OCI-LY7 (cell line): ENCODE results near the gene ERN2. TPM values are rescaled to one million over a fixed set of nuclear protein-coding genes. Genes with fewer than 3 reads are reported as not detected.

Experiments used
- BruUV-seq: library from RNA; stranded (reverse); fragments of 400-500 nt; replicated peaks from 2 replicates; lab custom pipeline; 2021; lab: Mats Ljungman, UMichigan
- CTCF ChIA-PET: fragments of 300-600 bp; sonication (Branson Sonifier 250); formaldehyde crosslinking; loops from one replicate; lab custom pipeline; 2022; ENCODE audit warnings: antibody characterized with exemption; ENCODE audit not compliant: unreplicated experiment; lab: Charles Lee
- POLR2A ChIA-PET: fragments of 300-600 bp; sonication (Branson Sonifier 250); formaldehyde crosslinking; loops from one replicate; lab custom pipeline; 2022; ENCODE audit warnings: antibody characterized with exemption; lab: Charles Lee
- DNase-seq: peaks from one replicate; pipeline ENCODE4 v3.0.0-alpha.2; 2015; ENCODE audit warnings: low spot score
- H2AFZ ChIP-seq: fragments of 200-600 bp; sonication (generic), shearing (Covaris generic); 2 replicates; pipeline ENCODE4 v1.6.1; 2014; ENCODE audit warnings: mild to moderate bottlenecking, antibody characterized with exemption, low read length, moderate library complexity
- H3K27ac ChIP-seq: fragments of 200-600 bp; sonication (generic); 2 replicates; pipeline ENCODE4 v1.5.1; 2014; ENCODE audit warnings: mixed run types, low read depth, mild to moderate bottlenecking, moderate library complexity, low read length, inconsistent platforms; ENCODE audit not compliant: poor library complexity, severe bottlenecking
- H3K36me3 ChIP-seq: fragments of 200-600 bp; sonication (generic); 2 replicates; pipeline ENCODE4 v1.6.1; 2014; ENCODE audit warnings: mild to moderate bottlenecking, antibody characterized with exemption, low read length, moderate library complexity, mixed read lengths; ENCODE audit not compliant: insufficient read depth
- H3K4me1 ChIP-seq: fragments of 200-600 bp; sonication (generic); 2 replicates; pipeline ENCODE4 v1.5.1; 2014; ENCODE audit warnings: mild to moderate bottlenecking, low read length; ENCODE audit not compliant: insufficient read depth, poor library complexity, severe bottlenecking
- H3K4me2 ChIP-seq: fragments of 200-600 bp; sonication (generic); 2 replicates; pipeline ENCODE4 v1.6.1; 2014; ENCODE audit warnings: mild to moderate bottlenecking, low read length
- H3K4me3 ChIP-seq: fragments of 200-600 bp; sonication (generic); 2 replicates; pipeline ENCODE4 v1.5.1; 2014; ENCODE audit warnings: mild to moderate bottlenecking, low read depth, low read length; ENCODE audit not compliant: poor library complexity, severe bottlenecking
- H3K79me2 ChIP-seq: fragments of 200-600 bp; sonication (generic); 2 replicates; pipeline ENCODE4 v1.6.1; 2016; ENCODE audit warnings: low read depth, mild to moderate bottlenecking, low read length, moderate library complexity, mixed read lengths; ENCODE audit not compliant: insufficient read depth
- H3K9me2 ChIP-seq: fragments of 200-600 bp; sonication (generic); 2 replicates; pipeline ENCODE4 v1.6.1; 2016; ENCODE audit warnings: mild to moderate bottlenecking, low read length, mixed read lengths; ENCODE audit not compliant: insufficient read depth
- H3K9me3 ChIP-seq: fragments of 200-600 bp; sonication (generic); 2 replicates; pipeline ENCODE4 v1.6.1; 2014; ENCODE audit warnings: mild to moderate bottlenecking, mixed run types, low read length, mixed read lengths
- H4K20me1 ChIP-seq: fragments of 200-600 bp; sonication (generic); 2 replicates; pipeline ENCODE4 v1.6.1; 2014; ENCODE audit warnings: mild to moderate bottlenecking, antibody characterized with exemption, low read length, moderate library complexity, mixed read lengths; ENCODE audit not compliant: insufficient read depth
- EZH2phosphoT487 ChIP-seq: fragments of 200-600 bp; sonication (generic); IDR thresholded peaks from 2 replicates; pipeline ENCODE4 v1.6.1; 2018; ENCODE audit warnings: low read depth, borderline replicate concordance, mild to moderate bottlenecking, mixed run types, antibody characterized with exemption, low read length, moderate library complexity, mixed read lengths
- intact Hi-C: fragments of 100-400 bp; cut with micrococcal nuclease; formaldehyde crosslinking; loops from one replicate; pipeline ENCODE4 v1.10.0; 2022; ENCODE audit not compliant: unreplicated experiment
- total RNA-seq, 2 experiments: library from RNA; depleted of rRNA in 1 of 2; stranded (reverse); fragments of >200 nt in 1 of 2; shearing (Covaris generic) in 1 of 2; gene quantifications; 2 replicates each; pipeline ENCODE4 v1.2.3, GENCODE V29; 2014 to 2022
- TF ChIP-seq, protein P1 (sequence below): fragments of 200-600 bp; sonication (generic); conservative IDR thresholded peaks from 2 replicates; pipeline ENCODE4 v1.5.1; 2014; ENCODE audit warnings: mild to moderate bottlenecking, antibody characterized with exemption, low read length, moderate library complexity, mixed read lengths

ERN2 gene
- total RNA-seq, 2 experiments from 2014 or later: 1.2 to 2.5 TPM

DNA sequence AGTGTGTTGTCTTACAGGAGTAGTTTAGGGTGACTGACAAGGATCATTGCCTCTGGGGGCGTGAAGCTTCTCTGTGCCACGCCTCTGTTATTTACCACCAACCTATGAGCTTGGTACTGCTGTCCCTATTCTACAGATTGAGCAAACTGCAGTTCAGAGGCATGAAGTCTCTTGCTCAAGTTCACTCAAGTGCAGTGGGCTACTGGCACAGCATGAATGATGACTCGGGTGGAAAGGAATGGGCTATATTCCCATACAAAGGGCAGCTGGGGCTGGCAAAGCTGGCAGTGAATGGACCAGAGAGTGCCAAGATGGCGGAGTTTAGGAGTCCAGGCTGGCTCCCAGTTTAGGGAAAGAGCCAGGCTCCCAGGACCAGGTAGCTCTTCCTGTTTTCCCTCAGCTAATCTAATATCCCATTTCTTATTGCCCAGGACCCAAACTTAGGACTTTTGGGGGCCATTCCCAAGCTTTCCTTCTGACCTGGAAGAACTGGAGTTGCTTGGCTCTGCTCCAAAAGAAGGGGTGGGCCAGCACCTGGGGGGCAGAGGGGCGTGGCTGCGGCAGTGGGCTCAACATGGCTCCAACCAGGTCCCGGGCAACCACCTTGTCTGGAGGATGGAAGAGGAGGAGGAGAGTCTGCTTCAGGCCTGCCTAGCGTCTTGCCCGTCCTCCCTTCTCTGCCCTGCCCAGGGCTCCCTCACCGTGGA, 21.4 kb downstream of the ERN2 start:
- no peak for DNase-seq
- TF ChIP-seq, protein P1, sequence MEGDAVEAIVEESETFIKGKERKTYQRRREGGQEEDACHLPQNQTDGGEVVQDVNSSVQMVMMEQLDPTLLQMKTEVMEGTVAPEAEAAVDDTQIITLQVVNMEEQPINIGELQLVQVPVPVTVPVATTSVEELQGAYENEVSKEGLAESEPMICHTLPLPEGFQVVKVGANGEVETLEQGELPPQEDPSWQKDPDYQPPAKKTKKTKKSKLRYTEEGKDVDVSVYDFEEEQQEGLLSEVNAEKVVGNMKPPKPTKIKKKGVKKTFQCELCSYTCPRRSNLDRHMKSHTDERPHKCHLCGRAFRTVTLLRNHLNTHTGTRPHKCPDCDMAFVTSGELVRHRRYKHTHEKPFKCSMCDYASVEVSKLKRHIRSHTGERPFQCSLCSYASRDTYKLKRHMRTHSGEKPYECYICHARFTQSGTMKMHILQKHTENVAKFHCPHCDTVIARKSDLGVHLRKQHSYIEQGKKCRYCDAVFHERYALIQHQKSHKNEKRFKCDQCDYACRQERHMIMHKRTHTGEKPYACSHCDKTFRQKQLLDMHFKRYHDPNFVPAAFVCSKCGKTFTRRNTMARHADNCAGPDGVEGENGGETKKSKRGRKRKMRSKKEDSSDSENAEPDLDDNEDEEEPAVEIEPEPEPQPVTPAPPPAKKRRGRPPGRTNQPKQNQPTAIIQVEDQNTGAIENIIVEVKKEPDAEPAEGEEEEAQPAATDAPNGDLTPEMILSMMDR: no peak
- TF ChIP-seq EZH2phosphoT487: no peak
- no peaks in the 10 kb centered on the region for H3K9me2 ChIP-seq
- no peak overlapping the region for H2AFZ ChIP-seq
- peaks cover 61% of the 10 kb centered on the region for H3K36me3 ChIP-seq
- H3K9me3 ChIP-seq: no peaks in the 10 kb centered on the region
- no peaks in the 10 kb centered on the region for H4K20me1 ChIP-seq
- H3K79me2 ChIP-seq: no peaks in the 10 kb centered on the region
- CTCF ChIA-PET: no interaction called here
- H3K4me2 ChIP-seq: no peak overlapping the region
- BruUV-seq: no TSS peak
- H3K27ac ChIP-seq: no peak overlapping the region
- POLR2A ChIA-PET: interaction anchor here (0.6 to 1.5 kb wide), 4 partner anchors 8 to 201 kb away, joined by 3 to 8 read pairs (median 3); partner anchors contain the start of gene PLK1
- intact Hi-C loops: no loop called here
- H3K4me3 ChIP-seq: no peak overlapping the region
- H3K4me1 ChIP-seq: peaks cover 5% of the 10 kb centered on the region

DNA sequence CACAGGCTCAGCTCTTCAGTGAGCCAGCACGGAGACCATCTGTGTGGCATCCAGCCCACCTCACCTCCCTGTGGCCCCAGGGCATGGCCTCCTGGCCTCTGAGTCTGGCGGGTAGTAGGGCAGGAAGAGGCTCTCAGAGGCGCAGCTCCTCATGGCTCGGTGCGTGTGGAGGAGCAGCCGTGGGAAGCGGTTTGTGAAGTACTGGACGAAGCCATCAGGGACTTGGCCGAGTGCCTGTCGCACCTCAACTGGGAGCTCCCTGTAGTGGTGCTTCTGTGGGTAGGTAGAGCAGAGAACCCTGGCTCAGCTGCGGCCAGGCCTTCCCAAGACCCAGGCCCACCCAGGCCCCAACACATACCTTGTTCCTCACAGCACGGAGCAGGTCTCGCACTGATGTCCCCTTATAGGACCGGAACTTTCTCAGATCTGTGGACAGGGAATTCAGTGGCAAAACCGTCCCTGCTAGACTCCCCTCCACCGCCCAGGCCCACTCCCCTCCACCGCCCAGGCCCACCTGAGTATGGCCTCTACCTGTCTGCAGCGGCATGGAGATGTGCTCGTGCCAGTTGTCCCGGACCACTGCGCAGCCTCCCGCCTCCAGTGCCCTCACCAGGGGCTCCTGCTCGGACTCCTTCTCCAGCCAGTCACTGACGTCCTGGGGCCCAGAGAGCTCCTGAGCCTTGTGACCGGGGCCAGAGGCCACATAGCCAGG, 22.1 kb downstream of the ERN2 start:
- no peak for TF ChIP-seq EZH2phosphoT487
- TF ChIP-seq, protein P1: no peak
- H3K4me2 ChIP-seq: no peak overlapping the region
- H3K4me3 ChIP-seq: no peak overlapping the region
- no peak overlapping the region for H3K27ac ChIP-seq
- BruUV-seq: no TSS peak
- intact Hi-C loops: no loop called here
- peaks cover 4% of the 10 kb centered on the region for H3K4me1 ChIP-seq
- POLR2A ChIA-PET: interaction anchor here (0.6 to 1.5 kb wide), 5 partner anchors 9 to 401 kb away, joined by 3 to 8 read pairs (median 3); partner anchors contain the start of gene PLK1
- no peaks in the 10 kb centered on the region for H4K20me1 ChIP-seq
- H2AFZ ChIP-seq: no peak overlapping the region
- H3K9me3 ChIP-seq: no peaks in the 10 kb centered on the region
- CTCF ChIA-PET: no interaction called here
- H3K36me3 ChIP-seq: peaks cover 68% of the 10 kb centered on the region
- DNase-seq: no peak
- H3K9me2 ChIP-seq: no peaks in the 10 kb centered on the region
- H3K79me2 ChIP-seq: no peaks in the 10 kb centered on the region
